ENCODE measurements around the gene PXN. TPM values are rescaled to one million over a fixed set of nuclear protein-coding genes. Genes with fewer than 3 reads are reported as not detected.

The PXN gene
- total and polyA plus RNA-seq, 2 of the 13 experiments (the other 11 are each of a cell fraction or from before 2014, with no cell fraction given), result 13.6 to 14.2 TPM

- no peaks in the 10 kb centered on the region for H4K20me1 ChIP-seq (ENCODE audit: insufficient read depth, low read length)
- WGBS (ENCODE audit: low lambda C conversion rate), result 98% methylated on average over 8 of the region's 9 CpGs
- H2AFZ ChIP-seq (ENCODE audit: low read length), result no peak overlapping the region
- no peak overlapping the region for H3K4me2 ChIP-seq (ENCODE audit: low read depth, low read length)
- H3K27me3 ChIP-seq (ENCODE audit: control insufficient read depth in 1 of 2, insufficient read depth in 2 of 2, low read length in 2 of 2), result no peaks in the 10 kb centered on the region; a peak in 1 of 5 replicates
- CTCF ChIA-PET (ENCODE audit: low intra/inter-chr PET ratio, low total read pairs), result no interaction called here
- TF ChIP-seq AGO2 (optimal IDR thresholded peaks at IDR 0.05; ENCODE audit: low read depth, low read length), result peak; percentile 77
- TF ChIP-seq GTF2F1 (IDR thresholded peaks at IDR 0.05; ENCODE audit: low read length), result no peak
- TF ChIP-seq ZBTB25 (CRISPR knock-in tag; IDR thresholded peaks at IDR 0.05), result no peak
- FAIRE-seq (no peak), DNase-seq (ENCODE audit: low spot score) (no peak), ATAC-seq (no peak)
- no peak overlapping the region for H3K9ac ChIP-seq (ENCODE audit: insufficient read depth, low read depth, low read length)
- BruUV-seq (replicated peaks), result no TSS peak
- in situ Hi-C loops (cut with HindIII; ENCODE audit: extremely low pct_ligation_motif_present, low pct_unique_long_range_greater_than_20kb) (loop anchor here (10.0 kb wide), 1 partner anchor 53 kb away; the partner anchor contains the start of gene PXN), intact Hi-C loops (cut with micrococcal nuclease; ENCODE audit: unreplicated experiment) (no loop called here)
- POLR2A ChIA-PET, result interaction anchor here (4.5 kb wide), 1 partner anchor 10 kb away, joined by 30 read pairs; the partner anchor contains the start of gene RPLP0
- no peak overlapping the region for H3K27ac ChIP-seq (ENCODE audit: extremely low read length, insufficient read depth, low read length)
- H3K9me3 ChIP-seq (ENCODE audit: low read length), result no peaks in the 10 kb centered on the region
- H3K79me2 ChIP-seq (ENCODE audit: insufficient read depth, low read length), result no peaks in the 10 kb centered on the region
- no peak overlapping the region for H3K4me3 ChIP-seq (replicated peaks in 1 of 3; ENCODE audit: insufficient read depth in 1 of 3, low read depth in 2 of 3, low read length in 3 of 3)
- peaks cover 21 to 48% of the 10 kb centered on the region in 2 experiments; a peak in 4 of 5 replicates for H3K36me3 ChIP-seq (replicated peaks in 1 of 2; ENCODE audit: control insufficient read depth in 1 of 2, insufficient read depth in 2 of 2, low read length in 2 of 2)
- no peaks in the 10 kb centered on the region for H3K4me1 ChIP-seq (ENCODE audit: insufficient read depth, low read length)
These were observed 53.6 kb downstream of the PXN start for GRCh38 chr12:120211904-120212283.

GRCh38 chr12:120211243-120211903, 54.2 kb downstream of the PXN start:
- CTCF ChIA-PET (ENCODE audit: low intra/inter-chr PET ratio, low total read pairs), result no interaction called here
- POLR2A ChIA-PET, result interaction anchor here (4.5 kb wide), 1 partner anchor 10 kb away, joined by 30 read pairs; the partner anchor contains the start of gene RPLP0
- ATAC-seq (no peak), DNase-seq (ENCODE audit: low spot score) (no peak), FAIRE-seq (no peak)
- no peak overlapping the region for H3K4me2 ChIP-seq (ENCODE audit: low read depth, low read length)
- no peaks in the 10 kb centered on the region for H3K4me1 ChIP-seq (ENCODE audit: insufficient read depth, low read length)
- in situ Hi-C loops (cut with HindIII; ENCODE audit: extremely low pct_ligation_motif_present, low pct_unique_long_range_greater_than_20kb), result loop anchor here (10.0 kb wide), 1 partner anchor 53 kb away; the partner anchor contains the start of gene PXN
- no peak overlapping the region for H2AFZ ChIP-seq (ENCODE audit: low read length)
- H3K4me3 ChIP-seq (replicated peaks in 1 of 3; ENCODE audit: insufficient read depth in 1 of 3, low read depth in 2 of 3, low read length in 3 of 3), result no peak overlapping the region
- H4K20me1 ChIP-seq (ENCODE audit: insufficient read depth, low read length), result no peaks in the 10 kb centered on the region
- peaks cover 21 to 48% of the 10 kb centered on the region in 2 experiments; a peak in 4 of 5 replicates for H3K36me3 ChIP-seq (replicated peaks in 1 of 2; ENCODE audit: control insufficient read depth in 1 of 2, insufficient read depth in 2 of 2, low read length in 2 of 2)
- 98% methylated on average over 12 of the region's 12 CpGs for WGBS (ENCODE audit: low lambda C conversion rate)
- H3K27ac ChIP-seq (ENCODE audit: extremely low read length, insufficient read depth, low read length), result no peak overlapping the region
- TF ChIP-seq DNMT1 (CRISPR knock-in tag; IDR thresholded peaks at IDR 0.05) (no peak), POLR2G (IDR thresholded peaks at IDR 0.05; ENCODE audit: low read depth, low read length) (peak; percentile 20; the same call in 1 of the 2 replicates), MXD3 (CRISPR knock-in tag; IDR thresholded peaks at IDR 0.05) (no peak), YY1 (IDR thresholded peaks at IDR 0.05; ENCODE audit: insufficient read depth, insufficient replicate concordance, low read depth, low read length) (no peak), SRSF4 (IDR thresholded peaks at IDR 0.05; ENCODE audit: low read depth, low read length, poor library complexity, severe bottlenecking) (no peak), ZNF552 (CRISPR knock-in tag; IDR thresholded peaks at IDR 0.05; ENCODE audit: borderline replicate concordance) (no peak), HOXA3 (CRISPR knock-in tag; IDR thresholded peaks at IDR 0.05) (no peak)
- H3K9ac ChIP-seq (ENCODE audit: insufficient read depth, low read depth, low read length), result no peak overlapping the region
- intact Hi-C loops (cut with micrococcal nuclease; ENCODE audit: unreplicated experiment), result no loop called here
- no peaks in the 10 kb centered on the region for H3K9me3 ChIP-seq (ENCODE audit: low read length)
- H3K27me3 ChIP-seq (ENCODE audit: control insufficient read depth in 1 of 2, insufficient read depth in 2 of 2, low read length in 2 of 2), result no peaks in the 10 kb centered on the region
- TSS peak; percentile 56 for BruUV-seq (replicated peaks)
- H3K79me2 ChIP-seq (ENCODE audit: insufficient read depth, low read length), result no peaks in the 10 kb centered on the region

Measured in HepG2 (cell line).